ENCODE measurements around the gene ATP5F1D. TPM values are rescaled to one million over a fixed set of nuclear protein-coding genes. Genes with fewer than 3 reads are reported as not detected.

The ATP5F1D gene
- total and polyA plus RNA-seq, 2 of the 13 experiments (the other 11 are each of a cell fraction or from before 2014, with no cell fraction given), result 39.4 to 78.7 TPM

GRCh38 chr19:1269065-1269477 is 27.5 kb downstream of the ATP5F1D start, which contains the start of gene CIRBP (continued):
- TF ChIP-seq, protein P1, sequence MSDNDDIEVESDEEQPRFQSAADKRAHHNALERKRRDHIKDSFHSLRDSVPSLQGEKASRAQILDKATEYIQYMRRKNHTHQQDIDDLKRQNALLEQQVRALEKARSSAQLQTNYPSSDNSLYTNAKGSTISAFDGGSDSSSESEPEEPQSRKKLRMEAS (IDR thresholded peaks at IDR 0.05), result 0 out of 2 replicates have a peak, but pooled peaks have one; percentile 25
- TF ChIP-seq SCMH1 (CRISPR knock-in tag; IDR thresholded peaks at IDR 0.05; ENCODE audit: borderline replicate concordance) (no peak), CHD2 (IDR thresholded peaks at IDR 0.05; ENCODE audit: low read depth, low read length) (peak; percentile 28; the same call in 1 of the 2 replicates), ZBTB25 (CRISPR knock-in tag; IDR thresholded peaks at IDR 0.05) (peak; percentile 58), PTBP1 (IDR thresholded peaks at IDR 0.05; ENCODE audit: low read depth, low read length, poor library complexity, severe bottlenecking) (peak; percentile 44), MXD4 (CRISPR knock-in tag; IDR thresholded peaks at IDR 0.05) (0 out of 2 replicates have a peak, but pooled peaks have one; percentile 34), SALL1 (CRISPR knock-in tag; IDR thresholded peaks at IDR 0.05) (peak; percentile 48), ZNF891 (CRISPR knock-in tag; IDR thresholded peaks at IDR 0.05) (no peak), RERE (CRISPR knock-in tag; IDR thresholded peaks at IDR 0.05; ENCODE audit: low read depth) (no peak), MYPOP (CRISPR knock-in tag; IDR thresholded peaks at IDR 0.05) (peak; percentile 50; the same call in 1 of the 2 replicates), KDM5B (CRISPR knock-in tag; IDR thresholded peaks at IDR 0.05; ENCODE audit: borderline replicate concordance) (no peak), ZNF205 (CRISPR knock-in tag; IDR thresholded peaks at IDR 0.05) (no peak), ZNF549 (CRISPR knock-in tag; IDR thresholded peaks at IDR 0.05) (no peak), ZNF431 (CRISPR knock-in tag; IDR thresholded peaks at IDR 0.05; ENCODE audit: borderline replicate concordance, low read depth) (no peak; the same call in 1 of the 2 replicates), CBX1 (IDR thresholded peaks at IDR 0.05; ENCODE audit: low read depth) (peak; percentile 34), NFYB (CRISPR knock-in tag; IDR thresholded peaks at IDR 0.05) (peak; percentile 75), YEATS4 (CRISPR knock-in tag; IDR thresholded peaks at IDR 0.05; ENCODE audit: borderline replicate concordance) (no peak)
- TF ChIP-seq, protein P2, sequence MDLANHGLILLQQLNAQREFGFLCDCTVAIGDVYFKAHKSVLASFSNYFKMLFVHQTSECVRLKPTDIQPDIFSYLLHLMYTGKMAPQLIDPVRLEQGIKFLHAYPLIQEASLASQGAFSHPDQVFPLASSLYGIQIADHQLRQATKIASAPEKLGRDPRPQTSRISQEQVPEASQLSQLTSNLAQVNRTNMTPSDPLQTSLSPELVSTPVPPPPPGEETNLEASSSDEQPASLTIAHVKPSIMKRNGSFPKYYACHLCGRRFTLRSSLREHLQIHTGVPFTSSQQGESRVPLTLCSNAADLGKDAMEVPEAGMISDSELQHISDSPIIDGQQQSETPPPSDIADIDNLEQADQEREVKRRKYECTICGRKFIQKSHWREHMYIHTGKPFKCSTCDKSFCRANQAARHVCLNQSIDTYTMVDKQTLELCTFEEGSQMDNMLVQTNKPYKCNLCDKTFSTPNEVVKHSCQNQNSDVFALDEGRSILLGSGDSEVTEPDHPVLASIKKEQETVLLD (CRISPR knock-in tag; IDR thresholded peaks at IDR 0.05; ENCODE audit: low read depth), result peak; percentile 56
- TF ChIP-seq, protein P3, sequence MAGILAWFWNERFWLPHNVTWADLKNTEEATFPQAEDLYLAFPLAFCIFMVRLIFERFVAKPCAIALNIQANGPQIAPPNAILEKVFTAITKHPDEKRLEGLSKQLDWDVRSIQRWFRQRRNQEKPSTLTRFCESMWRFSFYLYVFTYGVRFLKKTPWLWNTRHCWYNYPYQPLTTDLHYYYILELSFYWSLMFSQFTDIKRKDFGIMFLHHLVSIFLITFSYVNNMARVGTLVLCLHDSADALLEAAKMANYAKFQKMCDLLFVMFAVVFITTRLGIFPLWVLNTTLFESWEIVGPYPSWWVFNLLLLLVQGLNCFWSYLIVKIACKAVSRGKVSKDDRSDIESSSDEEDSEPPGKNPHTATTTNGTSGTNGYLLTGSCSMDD (CRISPR knock-in tag; IDR thresholded peaks at IDR 0.05), result no peak

All from HepG2 (cell line).